Peyer's patch (tissue), 4 donors: ENCODE measurements around the gene PRKCZ.
A peak's percentile ranks its signal among the peaks of the same experiment; 100 is the strongest.

Source experiments
- POLR2A ChIP-seq, 2 donors: fragments of 450-650 bp; IDR thresholded peaks; one replicate each; pipeline ENCODE4 v1.5.1; 2017; ENCODE audit warnings: antibody characterized with exemption in 2 of 2, mild to moderate bottlenecking in 2 of 2, moderate library complexity in 2 of 2
- TF ChIP-seq, protein P1 (sequence below), 6 experiments: fragments of 450-650 bp in 4 of 6; fragments of 200-600 bp in 2 of 6; sonication (generic) in 1 of 6; IDR thresholded peaks; one replicate each; pipeline ENCODE4 v1.5.1; 2017 to 2019; ENCODE audit warnings: antibody characterized with exemption in 6 of 6, mild to moderate bottlenecking in 3 of 6, moderate library complexity in 1 of 6

DNA sequence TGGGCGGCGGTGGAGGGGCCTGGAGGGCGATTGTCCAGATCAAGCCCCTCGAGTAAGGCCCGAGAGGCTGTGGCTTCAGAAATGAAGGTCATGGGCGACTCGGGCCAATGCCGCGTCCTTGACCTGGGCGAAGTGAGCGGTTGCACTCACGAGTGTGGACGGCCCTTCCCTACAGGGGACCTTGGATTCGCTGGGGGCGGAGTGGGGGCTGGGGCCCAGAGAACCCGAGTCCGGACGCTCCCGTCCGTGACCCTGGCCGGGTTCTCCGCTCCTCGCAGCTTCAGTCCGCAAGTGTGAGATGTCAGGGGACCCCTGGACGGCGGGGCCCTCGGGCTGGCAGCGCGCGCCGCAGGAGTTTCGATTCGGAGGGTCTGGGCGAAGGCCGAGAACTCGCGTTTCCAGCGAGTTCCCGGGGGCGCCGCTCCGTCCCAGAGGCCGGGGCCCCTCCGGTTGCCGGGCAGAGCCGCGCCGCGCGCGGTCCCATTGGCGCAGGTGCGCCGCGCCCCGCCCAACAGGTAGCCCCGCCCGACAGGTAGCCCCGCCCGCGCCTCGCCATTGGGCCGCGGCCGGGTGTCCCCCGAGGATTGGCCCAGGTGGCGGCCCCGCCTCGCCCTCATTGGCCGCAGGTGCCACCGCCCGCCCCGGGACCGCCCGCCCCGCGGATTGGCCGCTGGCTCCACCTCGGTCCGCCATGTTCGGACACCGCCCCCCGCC lies at the start of gene PRKCZ:
- TF ChIP-seq, protein P1, sequence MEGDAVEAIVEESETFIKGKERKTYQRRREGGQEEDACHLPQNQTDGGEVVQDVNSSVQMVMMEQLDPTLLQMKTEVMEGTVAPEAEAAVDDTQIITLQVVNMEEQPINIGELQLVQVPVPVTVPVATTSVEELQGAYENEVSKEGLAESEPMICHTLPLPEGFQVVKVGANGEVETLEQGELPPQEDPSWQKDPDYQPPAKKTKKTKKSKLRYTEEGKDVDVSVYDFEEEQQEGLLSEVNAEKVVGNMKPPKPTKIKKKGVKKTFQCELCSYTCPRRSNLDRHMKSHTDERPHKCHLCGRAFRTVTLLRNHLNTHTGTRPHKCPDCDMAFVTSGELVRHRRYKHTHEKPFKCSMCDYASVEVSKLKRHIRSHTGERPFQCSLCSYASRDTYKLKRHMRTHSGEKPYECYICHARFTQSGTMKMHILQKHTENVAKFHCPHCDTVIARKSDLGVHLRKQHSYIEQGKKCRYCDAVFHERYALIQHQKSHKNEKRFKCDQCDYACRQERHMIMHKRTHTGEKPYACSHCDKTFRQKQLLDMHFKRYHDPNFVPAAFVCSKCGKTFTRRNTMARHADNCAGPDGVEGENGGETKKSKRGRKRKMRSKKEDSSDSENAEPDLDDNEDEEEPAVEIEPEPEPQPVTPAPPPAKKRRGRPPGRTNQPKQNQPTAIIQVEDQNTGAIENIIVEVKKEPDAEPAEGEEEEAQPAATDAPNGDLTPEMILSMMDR (IDR thresholded peaks at IDR 0.05), result peak in 1 of 6 experiments; percentile 2
- peak; percentile 79 to 82 for TF ChIP-seq POLR2A (IDR thresholded peaks at IDR 0.05)
